ENCODE measurements around the gene LY6G5C.

LY6G5C gene

DNA sequence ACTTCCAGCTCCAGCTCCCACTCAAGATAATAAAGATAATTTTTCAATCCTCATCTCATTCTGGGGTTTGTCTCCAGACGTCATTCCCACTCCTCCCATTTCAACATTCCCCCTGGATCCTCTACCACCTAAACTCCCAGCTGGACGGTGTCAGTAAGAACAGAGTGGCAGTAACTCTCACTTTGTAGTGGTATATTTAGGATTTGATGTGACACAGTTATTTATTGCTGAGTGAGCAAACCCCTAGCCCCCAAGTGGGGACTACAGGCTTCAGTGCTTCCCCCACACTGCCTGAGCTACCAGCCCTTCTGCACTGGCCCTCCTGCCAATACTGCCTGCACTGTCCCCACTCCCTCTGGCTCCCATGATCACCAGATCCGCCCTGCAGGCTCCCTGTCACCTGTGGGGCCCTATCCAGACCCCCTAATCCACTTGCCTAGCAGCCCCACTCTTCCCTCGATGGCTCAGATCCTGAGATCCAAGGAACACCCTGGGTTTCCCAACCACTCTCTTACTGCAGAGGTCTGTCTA, 22.6 kb downstream of the LY6G5C start:
- DNase-seq (ENCODE audit: low read depth): no peak
- no peak overlapping the region for H3K4me3 ChIP-seq (ENCODE audit: control insufficient read depth, low read depth, low read length)
- no peak for TF ChIP-seq CTCF (conservative IDR thresholded peaks at IDR 0.05; ENCODE audit: control insufficient read depth, insufficient read depth, low read depth, low read length)

DNA sequence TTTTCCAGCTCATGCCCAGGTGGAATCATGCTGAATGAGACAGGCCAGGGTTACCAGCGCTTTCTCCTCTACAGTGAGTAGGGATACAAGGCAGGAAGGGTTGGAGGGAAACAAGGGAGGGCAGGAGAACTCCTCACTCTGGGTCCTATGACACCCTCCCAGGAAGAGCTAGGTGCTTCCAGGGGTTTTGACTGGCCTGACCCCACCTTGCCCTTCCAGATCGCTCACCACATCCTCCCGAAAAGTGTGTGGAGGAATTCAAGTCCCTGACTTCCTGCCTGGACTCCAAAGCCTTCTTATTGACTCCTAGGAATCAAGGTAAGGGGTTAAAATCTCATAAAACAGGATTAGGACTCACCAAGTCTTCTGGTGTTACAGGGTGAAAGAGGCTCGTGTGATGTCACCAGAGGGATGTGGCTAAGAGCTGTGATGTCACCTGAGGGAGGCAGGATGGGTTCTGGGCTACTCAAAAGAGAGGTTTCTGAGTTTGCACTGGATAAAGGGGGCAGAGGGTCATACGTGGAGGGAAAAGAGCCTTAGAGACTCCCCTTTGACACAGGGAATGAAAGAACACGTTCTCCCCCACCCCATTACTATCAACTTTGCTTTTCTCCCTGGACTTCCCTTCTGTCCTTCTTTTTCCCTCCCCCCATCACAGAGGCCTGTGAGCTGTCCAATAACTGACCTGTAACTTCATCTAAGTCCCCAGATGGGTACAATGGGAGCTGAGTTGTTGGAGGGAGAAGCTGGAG, 23.3 kb downstream of the LY6G5C start:
- DNase-seq (ENCODE audit: low read depth): no peak
- no peak for TF ChIP-seq CTCF (conservative IDR thresholded peaks at IDR 0.05; ENCODE audit: control insufficient read depth, insufficient read depth, low read depth, low read length)
- no peak overlapping the region for H3K4me3 ChIP-seq (ENCODE audit: control insufficient read depth, low read depth, low read length)

- no peak for TF ChIP-seq CTCF (conservative IDR thresholded peaks at IDR 0.05; ENCODE audit: control insufficient read depth, insufficient read depth, low read depth, low read length)
- no peak for DNase-seq (ENCODE audit: low read depth)
Measured at GRCh38 chr6:31655349-31656237, 25.3 kb downstream of the LY6G5C start, which contains the start of gene APOM. TSS of gene APOM (plus strand) at chr6:31655894. CDS start at chr6:31655967, 73 bp downstream.

GRCh38 chr6:31654574-31655348, 26.1 kb downstream of the LY6G5C start:
- H3K4me3 ChIP-seq (ENCODE audit: control insufficient read depth, low read depth, low read length): no peak overlapping the region
- TF ChIP-seq CTCF (conservative IDR thresholded peaks at IDR 0.05; ENCODE audit: control insufficient read depth, insufficient read depth, low read depth, low read length): no peak
- no peak for DNase-seq (ENCODE audit: low read depth)

More at GRCh38 chr6:31655349-31656237, 25.3 kb downstream of the LY6G5C start, which contains the start of gene APOM:
- H3K4me3 ChIP-seq (ENCODE audit: control insufficient read depth, low read depth, low read length): no peak within 1 kb of the TSS

DNA sequence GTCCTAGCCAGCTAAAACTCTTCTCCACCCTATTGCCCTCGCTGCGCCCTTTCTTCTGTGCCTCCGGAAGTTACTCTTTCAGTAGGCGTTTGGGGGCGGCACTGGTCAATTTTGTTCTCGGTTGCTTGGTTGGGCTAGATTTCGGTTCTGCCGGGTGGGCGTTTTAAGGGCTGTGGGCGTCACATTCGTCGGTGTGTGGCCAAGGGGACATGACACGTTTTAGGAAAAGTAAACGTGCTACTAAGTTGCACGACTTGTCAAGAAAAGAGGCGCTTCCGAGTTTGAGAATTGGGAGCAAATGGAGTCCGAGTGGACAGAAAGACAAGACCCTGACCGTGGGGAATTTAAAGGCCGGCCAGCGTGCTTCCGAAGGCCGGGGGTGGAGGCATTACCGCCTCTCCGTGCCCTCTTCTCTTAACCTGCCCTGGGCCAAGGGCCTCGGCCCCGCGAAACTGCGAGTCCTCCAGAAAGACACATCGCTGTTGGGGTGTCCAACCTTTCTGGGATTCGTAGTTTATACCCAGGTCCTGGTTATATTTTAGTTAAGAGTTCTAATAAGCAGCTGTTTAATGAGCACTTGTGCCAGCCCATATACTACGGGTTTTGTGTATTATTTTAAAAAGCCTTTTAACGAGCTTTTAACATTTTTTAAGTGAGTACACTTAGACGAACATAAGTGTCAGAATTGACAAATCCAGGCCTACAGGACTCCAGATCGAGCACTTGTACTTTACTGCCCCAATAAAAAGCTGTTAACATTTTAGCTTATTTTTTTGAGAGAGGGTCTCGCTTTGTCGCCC, 27.7 kb downstream of the LY6G5C start:
- TF ChIP-seq CTCF (conservative IDR thresholded peaks at IDR 0.05; ENCODE audit: control insufficient read depth, insufficient read depth, low read depth, low read length): no peak
- no peak for DNase-seq (ENCODE audit: low read depth)
- H3K4me3 ChIP-seq (ENCODE audit: control insufficient read depth, low read depth, low read length): peak overlapping the region; percentile 84
